GM21360 (cell line): ENCODE data around the gene ARF5.

Experiments
- ATAC-seq: cut with Tn5 transposase; IDR thresholded peaks from one replicate; pipeline ENCODE4 v1.9.1; 2021; ENCODE audit warnings: mild to moderate bottlenecking, moderate library complexity; ENCODE audit not compliant: unreplicated experiment

Gene ARF5

GRCh38 chr7:127635659-127636285 is 47.6 kb downstream of the ARF5 start:
- ATAC-seq = no peak

GRCh38 chr7:127638197-127638596 is 50.0 kb downstream of the ARF5 start:
- no peak for ATAC-seq
